ENCODE data around the gene C17orf113.

DNA sequence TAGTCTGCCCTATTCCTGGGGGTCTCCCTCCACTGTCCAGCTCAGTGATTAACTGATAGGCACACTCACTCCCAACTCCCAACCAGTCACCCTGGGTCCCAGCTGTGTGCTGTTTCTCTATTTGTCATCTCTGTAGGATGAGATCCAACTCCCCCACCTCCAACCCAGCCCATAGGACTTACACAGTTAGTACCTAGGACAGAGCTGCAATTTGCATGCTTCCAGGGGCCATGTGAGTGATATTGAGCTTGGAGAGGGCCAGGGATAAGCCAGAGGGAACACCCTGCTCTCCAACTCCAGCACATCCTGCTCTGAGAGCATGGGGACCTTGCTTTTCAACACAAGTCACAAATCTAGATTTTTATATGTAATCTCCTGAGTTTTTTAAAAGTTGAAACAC lies 8.8 kb downstream of the C17orf113 start:
- TF ChIP-seq, protein P1, sequence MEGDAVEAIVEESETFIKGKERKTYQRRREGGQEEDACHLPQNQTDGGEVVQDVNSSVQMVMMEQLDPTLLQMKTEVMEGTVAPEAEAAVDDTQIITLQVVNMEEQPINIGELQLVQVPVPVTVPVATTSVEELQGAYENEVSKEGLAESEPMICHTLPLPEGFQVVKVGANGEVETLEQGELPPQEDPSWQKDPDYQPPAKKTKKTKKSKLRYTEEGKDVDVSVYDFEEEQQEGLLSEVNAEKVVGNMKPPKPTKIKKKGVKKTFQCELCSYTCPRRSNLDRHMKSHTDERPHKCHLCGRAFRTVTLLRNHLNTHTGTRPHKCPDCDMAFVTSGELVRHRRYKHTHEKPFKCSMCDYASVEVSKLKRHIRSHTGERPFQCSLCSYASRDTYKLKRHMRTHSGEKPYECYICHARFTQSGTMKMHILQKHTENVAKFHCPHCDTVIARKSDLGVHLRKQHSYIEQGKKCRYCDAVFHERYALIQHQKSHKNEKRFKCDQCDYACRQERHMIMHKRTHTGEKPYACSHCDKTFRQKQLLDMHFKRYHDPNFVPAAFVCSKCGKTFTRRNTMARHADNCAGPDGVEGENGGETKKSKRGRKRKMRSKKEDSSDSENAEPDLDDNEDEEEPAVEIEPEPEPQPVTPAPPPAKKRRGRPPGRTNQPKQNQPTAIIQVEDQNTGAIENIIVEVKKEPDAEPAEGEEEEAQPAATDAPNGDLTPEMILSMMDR (IDR thresholded peaks at IDR 0.05), result no peak
- TF ChIP-seq POLR2AphosphoS5 (IDR thresholded peaks at IDR 0.05), result no peak
- TF ChIP-seq POLR2A (IDR thresholded peaks at IDR 0.05), result no peak
